Mesenteric fat pad (tissue), 1 donor: ENCODE results near the gene TEX19. TPM values are rescaled to one million over a fixed set of nuclear protein-coding genes. Genes with fewer than 3 reads are reported as not detected.

Experiments used
- DNase-seq: peaks from one replicate; pipeline ENCODE4 v3.0.0-alpha.2; 2020; ENCODE audit warnings: low spot score
- total RNA-seq: library from RNA; stranded (reverse); fragmentation: NEBNext Ultra II Directional; extraction: Animal tissue kit (Norgen Biotek cat#: 25700); gene quantifications from one replicate; pipeline ENCODE4 v1.2.1, GENCODE V29; 2021
- donor health status: DM: yes; HTN: yes; CAD: no.

Gene TEX19
- total RNA-seq, 1 donor from 2014 or later: not detected

DNA sequence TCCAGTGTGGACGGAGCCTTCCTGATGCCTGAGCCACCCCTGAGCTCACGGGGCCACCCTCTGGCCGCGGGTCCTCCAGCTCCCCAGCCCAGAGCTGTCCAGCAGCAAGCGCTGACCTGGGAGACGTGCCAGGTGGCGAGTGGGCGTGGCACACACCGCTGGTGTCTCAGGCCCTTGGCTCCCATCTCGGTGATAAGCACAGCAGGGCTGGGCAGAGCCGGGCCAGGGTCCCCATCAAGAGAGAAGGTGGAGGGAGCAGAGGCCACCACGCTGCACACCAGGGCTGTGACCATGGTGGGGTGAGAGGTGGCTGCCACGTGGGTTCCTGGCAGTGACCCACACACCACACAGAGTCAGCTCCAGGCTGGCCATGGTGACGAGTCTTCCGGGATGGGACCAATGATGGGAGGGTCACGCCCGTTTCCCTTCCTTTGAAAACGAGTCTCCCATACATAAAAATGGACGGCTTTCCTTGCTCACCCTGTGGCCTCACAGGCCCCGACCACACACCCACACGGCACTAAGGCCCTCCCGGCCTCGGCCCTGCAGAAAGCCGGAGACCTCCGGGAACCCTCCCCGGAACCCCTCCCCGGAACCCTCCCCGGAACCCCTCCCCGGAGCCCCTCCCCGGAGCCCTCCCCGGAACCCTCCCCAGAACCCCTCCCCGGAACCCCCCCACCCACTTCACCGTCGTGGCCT, 29.3 kb downstream of the TEX19 start:
- no peak for DNase-seq

DNA sequence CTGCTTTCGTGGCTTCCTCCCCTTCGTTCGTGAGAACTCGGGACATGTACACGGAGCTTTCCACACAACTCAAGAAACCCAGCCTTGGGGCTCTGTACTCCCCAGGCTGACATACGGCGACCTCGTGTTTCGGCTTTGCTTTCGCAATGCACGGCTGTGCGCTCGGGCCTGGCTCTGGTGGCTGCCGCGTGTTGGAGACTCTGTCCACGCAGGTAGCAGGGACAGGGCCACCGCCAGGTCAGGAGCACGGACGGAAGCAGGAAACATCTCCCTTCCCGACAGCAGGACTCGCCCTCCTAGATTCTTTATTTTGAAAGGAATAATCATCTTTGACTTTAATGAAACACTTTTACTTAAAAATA, 29.9 kb downstream of the TEX19 start:
- no peak for DNase-seq

DNA sequence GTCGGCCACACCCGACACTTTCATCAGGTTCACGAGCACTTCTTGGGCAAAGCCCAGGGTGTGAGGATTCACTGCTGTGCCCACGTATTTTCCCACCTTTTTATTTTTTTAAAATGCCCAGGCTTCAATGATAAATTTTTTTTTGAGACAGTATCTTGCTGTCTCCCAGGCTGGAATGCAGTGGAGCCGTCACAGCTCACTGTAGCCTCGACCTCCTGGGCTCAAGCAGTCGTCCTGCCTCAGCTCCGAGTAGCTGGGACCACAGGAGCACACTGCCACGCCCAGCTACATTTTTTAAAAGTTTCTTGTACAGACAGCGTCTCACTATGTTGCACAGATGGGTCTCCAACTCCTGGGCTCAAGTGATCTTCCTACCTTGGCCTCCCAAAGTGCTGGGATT, 30.3 kb downstream of the TEX19 start:
- no peak for DNase-seq

DNA sequence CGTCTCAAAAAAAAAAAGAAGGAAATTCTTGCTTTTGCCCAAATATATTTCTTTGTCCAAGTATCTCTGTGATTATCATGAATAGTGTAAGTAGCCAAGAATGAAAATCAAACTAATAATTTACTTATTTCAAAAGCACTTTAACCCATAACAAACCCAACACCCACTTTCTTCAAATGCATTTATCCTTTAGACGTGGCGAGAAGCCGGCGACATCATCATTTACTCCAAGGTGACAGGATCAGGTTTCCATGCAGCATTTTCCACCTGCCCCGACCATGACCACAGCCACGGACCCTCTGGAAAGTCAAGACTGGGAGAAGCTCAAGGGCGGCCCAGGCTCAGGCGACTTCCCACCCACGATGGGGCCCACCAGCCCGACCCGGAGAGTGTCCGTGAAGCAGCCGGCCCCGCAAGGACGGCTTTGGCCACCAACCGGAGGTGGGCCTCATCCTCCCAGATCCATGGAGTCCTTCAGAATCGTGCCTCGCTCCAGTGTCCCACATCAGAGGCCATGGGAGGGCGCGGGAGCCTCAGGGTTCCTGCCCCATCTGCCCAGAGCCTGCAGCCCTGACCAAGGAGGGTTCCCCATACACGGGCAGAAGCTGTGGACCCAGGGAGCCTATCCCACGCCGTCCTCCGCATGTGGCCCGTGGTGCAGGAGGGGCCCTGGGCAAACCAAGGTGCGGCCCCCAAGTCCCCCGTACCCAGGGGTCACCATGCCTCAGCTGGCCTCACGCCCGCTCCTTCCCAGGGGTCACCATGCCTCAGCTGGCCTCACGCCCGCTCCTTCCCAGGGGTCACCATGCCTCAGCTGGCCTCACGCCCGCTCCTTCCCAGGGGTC, 31.2 kb downstream of the TEX19 start:
- DNase-seq: no peak

DNA sequence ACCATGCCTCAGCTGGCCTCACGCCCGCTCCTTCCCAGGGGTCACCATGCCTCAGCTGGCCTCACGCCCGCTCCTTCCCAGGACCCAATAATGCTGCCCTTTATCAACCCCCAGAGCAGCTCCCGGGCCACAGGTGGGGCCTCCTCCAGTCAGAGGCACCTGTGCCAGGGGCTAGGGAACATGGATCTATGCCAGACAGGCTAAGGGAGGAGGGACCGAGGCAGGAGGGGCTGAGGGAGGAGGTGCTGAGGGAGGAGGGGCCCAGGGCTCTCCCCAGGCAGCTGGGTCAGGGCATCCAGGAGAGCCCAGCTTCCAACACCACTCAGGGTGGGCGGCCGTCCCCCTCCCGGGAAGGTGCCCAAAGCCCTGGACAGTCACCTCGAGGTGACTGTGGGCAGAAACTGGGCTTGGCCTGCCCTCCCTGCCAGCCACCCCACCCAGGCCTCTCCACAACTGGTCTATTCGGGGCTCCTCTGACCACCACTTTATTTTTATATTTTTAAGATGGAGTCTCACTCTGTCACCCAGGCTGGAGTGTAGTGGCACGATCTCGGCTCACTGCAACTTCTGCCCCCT, 31.9 kb downstream of the TEX19 start:
- no peak for DNase-seq

DNA sequence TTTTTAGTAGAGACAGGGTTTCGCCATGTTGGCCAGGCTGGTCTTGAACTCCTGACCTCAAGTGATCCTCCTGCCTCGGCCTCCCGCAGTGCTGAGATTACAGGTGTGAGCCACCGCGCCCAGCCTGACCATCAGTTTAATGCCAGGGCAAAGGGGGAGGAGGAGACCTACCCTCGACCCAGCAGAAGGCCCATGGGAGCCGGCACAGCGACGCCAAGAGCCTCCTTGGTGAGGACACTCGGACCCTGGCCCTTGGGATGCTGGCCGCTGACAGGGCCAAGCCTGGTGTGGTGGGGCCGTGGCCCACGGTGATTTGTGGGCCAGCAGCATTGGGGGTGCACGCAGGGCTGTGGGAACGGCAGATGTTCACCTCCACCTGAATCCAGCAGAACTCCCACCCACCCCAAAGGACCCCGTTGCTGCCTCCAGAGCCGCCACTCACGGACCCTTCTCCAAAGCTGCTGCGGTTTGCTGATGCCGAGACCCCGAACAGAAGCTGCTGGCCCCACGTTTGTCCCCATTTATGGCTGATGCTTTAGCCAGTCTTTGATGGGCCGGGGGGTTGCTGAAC, 32.5 kb downstream of the TEX19 start:
- DNase-seq: no peak

GRCh38 chr17:82392209-82392920, 33.3 kb downstream of the TEX19 start:
- no peak for DNase-seq

- no peak for DNase-seq
These were observed 33.9 kb downstream of the TEX19 start for GRCh38 chr17:82392941-82393340.

- DNase-seq: no peak
These were observed 35.2 kb downstream of the TEX19 start for GRCh38 chr17:82394278-82394677.

DNA sequence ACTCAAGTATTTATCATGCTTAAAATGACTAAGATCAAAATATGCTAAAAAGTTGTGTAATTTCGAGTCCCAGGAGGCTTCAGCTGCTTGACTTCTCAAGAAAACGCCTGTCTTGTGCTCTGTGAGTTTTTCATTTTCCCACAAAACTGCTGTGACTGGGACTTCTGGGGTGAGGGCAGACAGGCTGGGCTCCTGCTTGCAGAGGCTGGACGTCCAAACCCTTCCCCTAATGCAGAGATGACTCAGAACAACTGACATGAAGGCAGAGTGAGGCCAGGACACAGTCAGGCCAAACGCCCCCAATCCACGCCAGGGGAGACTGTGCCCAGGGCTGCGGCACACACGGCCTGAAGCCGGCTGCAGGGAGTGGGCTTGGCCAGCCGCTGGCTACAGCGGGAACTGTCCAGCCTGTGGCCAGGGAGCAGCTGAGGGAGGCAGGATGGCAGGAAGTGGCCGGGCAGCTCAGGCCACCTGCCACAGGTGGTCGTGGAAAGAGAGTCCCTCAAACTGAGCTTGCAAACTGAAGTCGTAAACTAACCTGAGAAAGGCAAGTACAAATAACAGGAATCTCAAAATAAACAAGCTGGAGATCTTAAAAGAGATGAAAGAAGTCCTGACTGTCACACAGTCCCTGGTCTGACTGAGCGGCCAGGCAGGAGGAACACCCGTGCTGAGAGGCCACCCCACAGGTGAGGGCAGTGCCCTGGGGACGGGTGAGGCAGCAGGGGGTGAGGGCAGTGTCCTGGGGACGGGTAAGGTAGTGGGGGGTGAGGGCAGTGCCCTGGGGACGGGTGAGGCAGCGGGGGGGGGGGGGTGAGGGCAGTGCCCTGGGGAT, 37.8 kb downstream of the TEX19 start:
- DNase-seq: no peak

DNA sequence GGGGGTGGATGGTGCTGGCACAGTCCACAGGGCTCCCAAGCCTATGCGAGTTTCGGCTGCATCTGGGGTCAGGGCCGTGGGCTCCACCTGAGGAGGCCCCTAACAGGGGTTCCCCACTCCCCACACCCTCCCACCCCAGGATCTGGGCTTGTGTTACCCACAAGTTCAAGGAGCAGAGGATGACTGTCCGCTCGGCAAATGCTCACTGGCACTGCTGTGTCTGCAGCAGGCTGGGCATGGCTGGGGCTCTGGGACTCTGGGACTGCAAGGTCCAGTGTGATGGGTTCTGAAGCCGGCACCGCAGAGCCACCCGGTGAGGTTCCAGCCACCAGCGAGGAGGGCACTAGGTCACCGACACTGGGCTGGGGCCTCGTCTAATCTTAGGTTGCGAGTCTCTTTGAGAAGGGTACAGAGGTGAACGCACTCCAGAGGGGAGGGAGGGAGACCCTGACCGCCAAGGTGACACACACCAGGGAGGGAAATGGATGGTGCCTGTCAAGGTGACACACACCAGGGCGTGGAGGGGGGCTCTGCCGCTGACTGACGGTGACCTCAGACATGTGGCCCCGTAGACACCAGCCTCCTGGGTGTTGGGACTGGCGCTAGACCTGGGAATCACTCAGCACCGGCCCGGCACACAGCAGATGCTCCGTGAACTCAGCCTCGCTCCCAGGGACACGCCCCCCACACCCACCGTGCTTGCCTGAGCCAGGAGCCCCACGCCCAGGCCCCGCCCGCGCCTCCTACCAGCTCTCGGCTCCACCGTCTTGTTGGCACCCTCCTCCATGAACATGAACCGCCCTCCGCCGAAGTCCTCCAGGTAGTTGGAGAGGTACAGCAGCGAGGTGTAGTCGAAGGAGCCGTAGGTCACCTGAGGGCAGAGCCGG, 38.6 kb downstream of the TEX19 start:
- DNase-seq: no peak

- DNase-seq: no peak
These were observed 40.0 kb downstream of the TEX19 start for GRCh38 chr17:82399041-82399441.

DNA sequence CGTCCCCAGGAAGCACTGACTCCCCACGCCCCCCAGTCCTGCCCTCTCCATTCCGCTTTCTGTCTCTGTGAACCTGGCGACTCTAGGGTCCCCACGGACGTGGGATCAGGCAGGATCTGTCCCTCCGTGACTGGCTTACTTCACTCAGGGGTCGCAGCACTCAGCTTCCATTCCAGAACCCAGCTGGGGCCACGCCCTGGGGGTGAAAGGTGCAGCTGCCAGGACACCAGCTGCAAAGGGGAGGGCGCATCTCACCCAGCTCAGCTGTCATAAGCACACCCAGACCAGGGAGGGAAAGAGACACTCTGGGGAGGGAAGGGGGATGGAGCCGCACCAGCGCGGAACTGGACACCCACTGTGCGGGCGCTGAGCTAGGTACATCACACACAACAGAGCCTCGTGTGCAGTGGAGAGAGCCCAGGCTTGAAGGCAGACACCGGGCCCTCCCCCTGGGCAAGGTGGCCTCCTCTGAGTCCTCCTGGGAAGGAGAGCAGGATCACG, 40.6 kb downstream of the TEX19 start:
- no peak for DNase-seq

GRCh38 chr17:82400206-82400605, 41.2 kb downstream of the TEX19 start:
- DNase-seq: no peak

- DNase-seq: no peak
These were observed 41.8 kb downstream of the TEX19 start for GRCh38 chr17:82400830-82401229.

- DNase-seq: no peak
These were observed 43.8 kb downstream of the TEX19 start for GRCh38 chr17:82402865-82403264.

GRCh38 chr17:82403662-82404660, 44.9 kb downstream of the TEX19 start:
- DNase-seq: no peak

DNA sequence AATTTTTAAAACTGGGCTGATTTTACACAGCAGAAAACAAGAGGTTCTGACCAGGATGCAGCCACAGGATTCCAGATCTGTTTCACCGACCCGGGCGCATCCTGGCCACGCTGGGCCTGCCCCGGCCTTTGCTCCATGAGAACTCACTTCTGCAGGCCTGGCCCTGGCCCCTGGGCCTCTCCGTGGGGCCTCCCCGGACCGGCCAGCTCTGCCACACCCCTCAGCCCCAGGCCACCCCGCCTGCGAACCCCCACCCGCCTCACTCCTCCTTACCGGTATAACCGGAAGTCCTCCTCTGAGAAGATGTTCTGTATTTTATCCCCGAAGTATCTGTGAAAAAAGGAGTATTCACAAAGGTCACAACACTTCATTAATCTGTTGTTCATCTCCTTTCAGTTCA, 46.0 kb downstream of the TEX19 start:
- no peak for DNase-seq
